Germinal center (tissue), 1 donor: ENCODE results near the gene EIPR1.

ENCODE experiments used
- DNase-seq: peaks from one replicate; pipeline ENCODE4 v3.0.0; 2012; ENCODE audit warnings: mixed read lengths, low spot score

The EIPR1 gene

GRCh38 chr2:3146772-3147650 lies 230.6 kb downstream of the EIPR1 start:
- no peak for DNase-seq

DNA sequence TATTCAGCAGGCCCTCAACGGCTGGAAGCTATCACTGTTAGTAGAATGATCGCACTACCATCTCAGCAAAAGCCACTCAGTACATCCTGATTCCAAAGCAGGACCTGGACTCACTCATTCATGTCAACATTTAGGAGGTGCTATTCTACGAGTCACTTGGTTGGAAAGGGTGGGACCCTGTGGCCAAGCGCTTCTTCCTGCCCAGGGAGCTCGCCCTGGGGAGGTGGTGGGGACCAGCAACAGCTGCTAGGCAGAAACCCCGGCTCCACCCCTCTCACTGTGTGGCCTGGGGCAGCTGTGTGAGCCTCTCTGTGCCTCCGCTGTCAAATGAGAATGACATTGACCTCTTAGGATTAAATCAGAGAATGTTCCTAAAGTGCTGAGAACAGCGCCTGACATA lies 231.4 kb downstream of the EIPR1 start:
- DNase-seq = no peak

DNA sequence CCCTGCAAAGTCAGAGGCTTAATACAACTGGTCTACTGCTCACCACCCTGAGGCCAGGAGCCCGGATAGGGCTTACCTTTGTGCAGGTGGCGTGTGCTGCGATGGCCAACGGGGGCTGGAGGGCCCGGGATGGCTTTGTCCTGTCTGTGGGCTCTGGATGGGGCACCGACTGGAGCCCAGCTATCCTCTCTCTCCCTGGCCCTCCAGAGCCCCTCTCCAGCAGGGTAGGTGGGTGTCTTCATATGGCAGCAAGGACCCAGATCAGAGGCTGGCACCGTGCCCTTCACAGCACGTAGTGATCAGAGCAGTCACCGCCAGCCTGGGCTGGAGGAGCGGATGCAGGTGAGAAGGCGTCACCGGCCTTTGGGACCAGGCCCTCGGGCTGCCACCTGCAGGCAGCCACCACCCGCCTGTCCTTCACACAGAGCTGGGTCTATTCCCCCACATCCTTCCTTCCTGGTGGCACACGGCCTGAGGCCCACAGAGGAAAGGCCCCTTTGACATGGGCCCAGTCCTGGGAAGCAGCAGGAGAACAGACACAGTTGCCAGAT lies 232.1 kb downstream of the EIPR1 start:
- DNase-seq = no peak

GRCh38 chr2:3144856-3145255 lies 232.8 kb downstream of the EIPR1 start:
- no peak for DNase-seq

DNA sequence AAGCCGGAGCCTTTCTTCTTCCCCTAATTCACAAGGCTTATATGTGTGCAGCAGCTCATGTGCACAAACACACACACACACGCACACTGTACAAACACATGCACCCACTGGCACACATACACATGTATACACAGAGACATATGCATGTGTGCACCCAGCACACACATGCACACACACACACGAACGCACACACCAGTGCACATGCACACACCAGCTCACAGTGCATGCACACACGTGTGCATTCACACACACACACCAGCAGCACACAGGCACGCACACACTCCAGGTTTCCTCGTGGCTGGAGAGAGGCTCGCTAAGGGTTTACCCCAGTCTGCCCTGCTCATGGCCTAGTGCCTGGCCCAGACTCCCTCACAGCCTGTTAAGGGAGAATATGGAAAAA lies 234.0 kb downstream of the EIPR1 start:
- no peak for DNase-seq

- DNase-seq = no peak
Measured at GRCh38 chr2:3142961-3143571, 234.6 kb downstream of the EIPR1 start.

- no peak for DNase-seq
Measured at GRCh38 chr2:3142210-3142609, 235.4 kb downstream of the EIPR1 start.

GRCh38 chr2:3141696-3142095 lies 235.9 kb downstream of the EIPR1 start:
- DNase-seq = no peak

- no peak for DNase-seq
Measured at GRCh38 chr2:3139906-3140305, 237.7 kb downstream of the EIPR1 start.
